GM23248 (cell line): ENCODE measurements around the gene ALPI.

Source experiments
- EZH2 ChIP-seq: fragments of 200-600 bp; sonication (generic); IDR thresholded peaks from 2 replicates; pipeline ENCODE4 v1.6.1; 2018; ENCODE audit warnings: antibody characterized with exemption, mild to moderate bottlenecking; ENCODE audit not compliant: insufficient read depth, poor library complexity, severe bottlenecking
- EZH2phosphoT487 ChIP-seq: fragments of 200-600 bp; sonication (generic); IDR thresholded peaks from 2 replicates; pipeline ENCODE4 v1.6.1; 2018; ENCODE audit warnings: antibody characterized with exemption, moderate library complexity, mild to moderate bottlenecking, low read depth; ENCODE audit not compliant: insufficient read depth

- TF ChIP-seq EZH2 (no peak), EZH2phosphoT487 (no peak)
Measured at GRCh38 chr2:232478571-232479340, 22.8 kb downstream of the ALPI start.
